Activated naive CD4-positive, alpha-beta T cell treated with anti-CD3 and anti-CD28 coated beads, Interleukin-2, amount 50 U/mL, for 24 hours (primary cell): ENCODE measurements around the gene USP43.
A peak's percentile ranks its signal among the peaks of the same experiment; 100 is the strongest.
"Not testable (repeated sequence)": the region's sequence is repeated elsewhere in the genome, so short reads cannot be mapped to it uniquely, and the experiment has no call there.

Experiments used
- H3K27ac Mint-ChIP-seq: one replicate; pipeline ENCODE4 v1.8.0; 2021; ENCODE audit warnings: mild to moderate bottlenecking, mixed read lengths
- H3K27me3 Mint-ChIP-seq: one replicate; pipeline ENCODE4 v1.8.0; 2021; ENCODE audit warnings: mixed read lengths
- H3K36me3 Mint-ChIP-seq: one replicate; pipeline ENCODE4 v1.8.0; 2021; ENCODE audit warnings: mixed read lengths
- H3K4me1 Mint-ChIP-seq: one replicate; pipeline ENCODE4 v1.8.0; 2021; ENCODE audit warnings: mixed read lengths
- H3K4me3 Mint-ChIP-seq: one replicate; pipeline ENCODE4 v1.8.0; 2021; ENCODE audit warnings: mild to moderate bottlenecking, mixed read lengths
- H3K9me3 Mint-ChIP-seq: one replicate; pipeline ENCODE4 v1.8.0; 2021; ENCODE audit warnings: mixed read lengths

USP43 gene, protein sequence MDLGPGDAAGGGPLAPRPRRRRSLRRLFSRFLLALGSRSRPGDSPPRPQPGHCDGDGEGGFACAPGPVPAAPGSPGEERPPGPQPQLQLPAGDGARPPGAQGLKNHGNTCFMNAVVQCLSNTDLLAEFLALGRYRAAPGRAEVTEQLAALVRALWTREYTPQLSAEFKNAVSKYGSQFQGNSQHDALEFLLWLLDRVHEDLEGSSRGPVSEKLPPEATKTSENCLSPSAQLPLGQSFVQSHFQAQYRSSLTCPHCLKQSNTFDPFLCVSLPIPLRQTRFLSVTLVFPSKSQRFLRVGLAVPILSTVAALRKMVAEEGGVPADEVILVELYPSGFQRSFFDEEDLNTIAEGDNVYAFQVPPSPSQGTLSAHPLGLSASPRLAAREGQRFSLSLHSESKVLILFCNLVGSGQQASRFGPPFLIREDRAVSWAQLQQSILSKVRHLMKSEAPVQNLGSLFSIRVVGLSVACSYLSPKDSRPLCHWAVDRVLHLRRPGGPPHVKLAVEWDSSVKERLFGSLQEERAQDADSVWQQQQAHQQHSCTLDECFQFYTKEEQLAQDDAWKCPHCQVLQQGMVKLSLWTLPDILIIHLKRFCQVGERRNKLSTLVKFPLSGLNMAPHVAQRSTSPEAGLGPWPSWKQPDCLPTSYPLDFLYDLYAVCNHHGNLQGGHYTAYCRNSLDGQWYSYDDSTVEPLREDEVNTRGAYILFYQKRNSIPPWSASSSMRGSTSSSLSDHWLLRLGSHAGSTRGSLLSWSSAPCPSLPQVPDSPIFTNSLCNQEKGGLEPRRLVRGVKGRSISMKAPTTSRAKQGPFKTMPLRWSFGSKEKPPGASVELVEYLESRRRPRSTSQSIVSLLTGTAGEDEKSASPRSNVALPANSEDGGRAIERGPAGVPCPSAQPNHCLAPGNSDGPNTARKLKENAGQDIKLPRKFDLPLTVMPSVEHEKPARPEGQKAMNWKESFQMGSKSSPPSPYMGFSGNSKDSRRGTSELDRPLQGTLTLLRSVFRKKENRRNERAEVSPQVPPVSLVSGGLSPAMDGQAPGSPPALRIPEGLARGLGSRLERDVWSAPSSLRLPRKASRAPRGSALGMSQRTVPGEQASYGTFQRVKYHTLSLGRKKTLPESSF

GRCh38 chr17:9644910-9645751 lies at the start of gene USP43:
Gene USP43 (plus strand): TSS chr17:9645517. CDS start chr17:9645633, 116 bp downstream.
- Mint-ChIP-seq H3K27me3 (peaks cover 33% of the 10 kb centered on the region), H3K27ac (no peak within 1 kb of the TSS), H3K4me1 (peaks cover 12% of the 10 kb centered on the region), H3K9me3 (no peaks in the 10 kb centered on the region), H3K4me3 (peak within 1 kb of the TSS; percentile 81), H3K36me3 (no peaks in the 10 kb centered on the region)

- not testable (repeated sequence) for H3K4me3 Mint-ChIP-seq, H3K27ac Mint-ChIP-seq, H3K4me1 Mint-ChIP-seq, H3K9me3 Mint-ChIP-seq, H3K27me3 Mint-ChIP-seq, H3K36me3 Mint-ChIP-seq
These were observed 47.7 kb upstream of the USP43 start for GRCh38 chr17:9597638-9598037.

DNA sequence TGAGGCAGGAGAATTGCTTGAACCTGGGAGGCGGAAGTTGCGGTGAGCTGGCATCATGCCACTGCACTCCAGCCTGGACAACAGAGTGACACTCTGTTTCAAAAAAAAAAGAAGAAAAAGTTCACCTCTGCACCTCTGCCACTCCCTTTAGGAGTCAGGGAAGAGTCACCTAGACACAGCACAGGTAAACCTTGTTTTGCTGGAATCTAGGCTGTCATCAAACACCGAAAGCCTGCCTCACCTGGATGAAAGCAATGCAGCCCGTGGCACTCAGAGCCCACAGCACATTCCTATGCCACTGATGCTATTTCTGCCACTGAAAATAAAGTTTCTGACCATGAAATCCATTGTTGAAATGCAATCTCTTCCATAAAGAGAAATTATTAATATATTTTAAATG lies 46.7 kb upstream of the USP43 start:
- Mint-ChIP-seq H3K4me1 (no peaks in the 10 kb centered on the region), H3K27me3 (peaks cover 10% of the 10 kb centered on the region), H3K9me3 (no peaks in the 10 kb centered on the region), H3K4me3 (no peak overlapping the region), H3K36me3 (no peaks in the 10 kb centered on the region), H3K27ac (no peak overlapping the region)

- not testable (repeated sequence) for H3K27me3 Mint-ChIP-seq, H3K4me3 Mint-ChIP-seq, H3K27ac Mint-ChIP-seq, H3K9me3 Mint-ChIP-seq, H3K36me3 Mint-ChIP-seq, H3K4me1 Mint-ChIP-seq
These were observed 40.7 kb upstream of the USP43 start for GRCh38 chr17:9604583-9604982.

GRCh38 chr17:9606453-9606852 lies 38.9 kb upstream of the USP43 start:
- Mint-ChIP-seq H3K4me1 (no peaks in the 10 kb centered on the region), H3K27ac (no peak overlapping the region), H3K9me3 (no peaks in the 10 kb centered on the region)

DNA sequence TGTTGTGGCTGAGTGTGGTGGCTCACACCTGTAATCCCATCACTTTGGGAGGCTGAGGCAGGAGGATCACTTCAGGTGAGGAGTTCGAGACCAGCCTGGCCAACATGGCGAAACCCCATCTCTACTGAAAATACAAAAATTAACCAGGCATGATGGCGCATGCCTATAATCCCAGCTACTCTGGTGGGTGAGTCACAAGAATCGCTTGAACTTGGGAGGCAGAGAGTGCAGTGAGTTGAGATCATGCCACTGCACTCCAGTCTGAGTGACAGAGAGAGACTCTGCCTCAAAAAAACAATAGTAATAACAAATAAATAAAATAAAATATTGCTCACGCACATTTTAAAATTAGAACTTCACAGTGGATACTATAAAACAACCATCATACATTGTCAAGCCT lies 38.3 kb upstream of the USP43 start:
- H3K4me1 Mint-ChIP-seq, H3K36me3 Mint-ChIP-seq, H3K27me3 Mint-ChIP-seq, H3K4me3 Mint-ChIP-seq, H3K27ac Mint-ChIP-seq, H3K9me3 Mint-ChIP-seq: not testable (repeated sequence)

More at GRCh38 chr17:9606453-9606852, 38.9 kb upstream of the USP43 start:
- peaks cover 8% of the 10 kb centered on the region for H3K27me3 Mint-ChIP-seq
- no peak overlapping the region for H3K4me3 Mint-ChIP-seq
- no peaks in the 10 kb centered on the region for H3K36me3 Mint-ChIP-seq

DNA sequence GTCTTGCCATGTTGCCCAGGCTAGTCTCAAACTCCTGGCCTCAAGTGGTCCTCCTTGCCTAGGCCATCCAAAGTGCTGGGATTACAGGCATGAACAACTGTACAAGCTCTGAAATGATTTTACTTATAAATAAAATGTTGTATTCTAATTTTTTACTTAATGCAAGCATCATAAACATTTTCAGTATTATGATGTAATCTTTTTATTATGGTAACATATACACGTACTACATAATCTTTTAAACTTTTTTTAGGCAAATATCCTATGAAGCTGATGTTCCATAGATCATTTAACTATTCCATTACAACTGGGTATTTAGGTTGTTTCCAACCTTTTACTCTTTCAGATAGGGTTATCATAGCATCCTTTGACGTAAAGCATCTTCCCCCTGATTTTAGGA lies 33.8 kb upstream of the USP43 start:
- H3K27me3 Mint-ChIP-seq: peaks cover 4% of the 10 kb centered on the region
- no peaks in the 10 kb centered on the region for H3K36me3 Mint-ChIP-seq
- no peak overlapping the region for H3K27ac Mint-ChIP-seq
- no peak overlapping the region for H3K4me3 Mint-ChIP-seq
- H3K4me1 Mint-ChIP-seq: no peaks in the 10 kb centered on the region
- H3K9me3 Mint-ChIP-seq: no peaks in the 10 kb centered on the region

DNA sequence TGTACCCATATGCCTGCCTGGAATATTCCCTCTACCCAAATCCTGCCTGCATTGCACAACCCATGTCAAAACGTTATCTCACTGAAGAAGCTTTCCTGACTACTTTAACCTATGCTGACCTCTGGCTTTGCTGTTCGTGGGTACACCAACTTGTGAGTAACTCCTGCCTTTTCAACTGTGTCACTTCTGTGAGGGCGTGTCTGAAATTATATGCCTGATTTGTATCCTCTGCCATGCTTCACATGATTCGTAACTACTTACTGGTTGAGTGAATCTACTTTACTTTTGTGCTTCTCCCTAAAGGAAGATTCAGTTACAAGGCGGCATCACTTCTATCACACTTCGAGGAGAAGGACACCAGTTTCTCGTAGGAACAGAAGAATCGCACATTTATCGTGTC lies 33.3 kb upstream of the USP43 start:
- Mint-ChIP-seq H3K27me3 (peaks cover 4% of the 10 kb centered on the region), H3K4me1 (no peaks in the 10 kb centered on the region), H3K9me3 (no peaks in the 10 kb centered on the region), H3K4me3 (no peak overlapping the region), H3K36me3 (no peaks in the 10 kb centered on the region), H3K27ac (no peak overlapping the region)

- H3K27ac Mint-ChIP-seq: no peak overlapping the region
- no peaks in the 10 kb centered on the region for H3K9me3 Mint-ChIP-seq
- H3K27me3 Mint-ChIP-seq: no peaks in the 10 kb centered on the region
- H3K4me3 Mint-ChIP-seq: no peak overlapping the region
- H3K36me3 Mint-ChIP-seq: no peaks in the 10 kb centered on the region
- no peaks in the 10 kb centered on the region for H3K4me1 Mint-ChIP-seq
These were observed 29.8 kb upstream of the USP43 start for GRCh38 chr17:9615486-9615885.

DNA sequence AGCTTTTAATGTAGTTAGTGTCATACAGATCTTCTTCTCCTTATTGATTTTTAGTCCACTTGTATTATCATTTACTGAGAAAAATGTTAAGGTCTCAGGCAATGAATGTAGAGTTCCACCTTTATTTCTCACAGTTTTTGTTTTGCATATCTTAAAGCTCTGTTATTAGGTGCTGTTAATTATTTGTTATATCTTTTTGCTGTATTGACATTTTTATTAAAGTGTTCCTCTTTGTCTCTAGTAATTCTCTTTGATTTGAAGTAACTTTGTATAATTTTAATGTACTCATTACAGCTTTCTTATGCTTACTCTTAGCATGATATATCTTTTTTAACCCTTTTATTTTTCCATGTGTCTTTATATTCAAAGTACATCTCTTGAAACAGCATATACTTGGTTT lies 22.4 kb upstream of the USP43 start:
- H3K27me3 Mint-ChIP-seq: no peaks in the 10 kb centered on the region
- H3K9me3 Mint-ChIP-seq: peaks cover 26% of the 10 kb centered on the region
- H3K27ac Mint-ChIP-seq: no peak overlapping the region
- no peaks in the 10 kb centered on the region for H3K4me1 Mint-ChIP-seq
- peaks cover 4% of the 10 kb centered on the region for H3K36me3 Mint-ChIP-seq
- H3K4me3 Mint-ChIP-seq: no peak overlapping the region

DNA sequence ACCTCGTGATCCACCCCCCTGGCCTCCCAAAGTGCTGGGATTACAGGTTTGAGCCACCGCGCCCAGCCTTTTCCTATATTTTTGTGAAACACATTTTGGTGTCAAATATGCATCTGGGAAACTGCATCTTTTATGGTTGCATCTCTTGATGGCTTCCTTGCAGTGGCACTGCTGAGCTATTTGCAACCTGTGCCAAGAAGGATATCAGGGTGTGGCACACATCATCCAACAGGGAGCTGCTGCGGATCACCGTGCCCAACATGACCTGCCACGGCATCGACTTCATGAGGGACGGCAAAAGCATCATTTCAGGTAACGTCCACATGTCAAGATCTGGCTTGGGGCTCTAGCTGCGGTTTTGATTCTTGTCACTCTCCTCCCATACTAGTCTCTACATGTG lies 16.8 kb upstream of the USP43 start:
- H3K9me3 Mint-ChIP-seq: peaks cover 17% of the 10 kb centered on the region
- H3K4me1 Mint-ChIP-seq: no peaks in the 10 kb centered on the region
- no peak overlapping the region for H3K4me3 Mint-ChIP-seq
- H3K27ac Mint-ChIP-seq: no peak overlapping the region
- H3K36me3 Mint-ChIP-seq: peaks cover 4% of the 10 kb centered on the region
- peaks cover 13% of the 10 kb centered on the region for H3K27me3 Mint-ChIP-seq

- Mint-ChIP-seq H3K9me3 (no peaks in the 10 kb centered on the region), H3K27me3 (peaks cover 18% of the 10 kb centered on the region), H3K27ac (no peak overlapping the region), H3K4me3 (no peak overlapping the region), H3K4me1 (no peaks in the 10 kb centered on the region), H3K36me3 (no peaks in the 10 kb centered on the region)
These were observed 12.6 kb upstream of the USP43 start for GRCh38 chr17:9632741-9633140.

- no peaks in the 10 kb centered on the region for H3K36me3 Mint-ChIP-seq
- H3K4me3 Mint-ChIP-seq: no peak overlapping the region
- no peak overlapping the region for H3K27ac Mint-ChIP-seq
- H3K9me3 Mint-ChIP-seq: no peaks in the 10 kb centered on the region
- H3K27me3 Mint-ChIP-seq: peaks cover 12% of the 10 kb centered on the region
- H3K4me1 Mint-ChIP-seq: no peaks in the 10 kb centered on the region
These were observed 10.0 kb upstream of the USP43 start for GRCh38 chr17:9635340-9635739.

GRCh38 chr17:9636501-9636900 lies 8.8 kb upstream of the USP43 start:
- Mint-ChIP-seq H3K9me3 (no peaks in the 10 kb centered on the region), H3K27ac (no peak overlapping the region), H3K4me1 (no peaks in the 10 kb centered on the region), H3K27me3 (peaks cover 9% of the 10 kb centered on the region), H3K36me3 (no peaks in the 10 kb centered on the region), H3K4me3 (no peak overlapping the region)

DNA sequence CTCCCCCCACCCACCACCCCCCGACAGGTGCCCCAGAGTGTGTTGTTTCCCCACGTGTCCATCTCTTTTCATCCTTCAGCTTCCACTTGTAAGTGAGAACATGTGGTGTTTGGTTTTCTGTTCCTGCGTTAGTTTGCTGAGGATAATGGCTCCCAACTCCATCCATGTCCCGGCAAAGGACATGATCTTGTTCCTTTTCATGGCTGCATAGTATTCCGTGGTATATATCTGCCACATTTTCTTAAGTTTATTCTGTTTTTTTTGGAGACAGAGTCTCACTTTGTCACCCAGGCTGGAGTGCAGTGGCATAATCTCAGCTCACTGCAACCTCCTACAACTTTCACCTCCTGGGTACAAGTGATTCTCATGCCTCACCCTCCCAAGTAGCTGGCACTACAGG lies 4.9 kb upstream of the USP43 start:
- not testable (repeated sequence) for H3K27ac Mint-ChIP-seq, H3K4me1 Mint-ChIP-seq, H3K36me3 Mint-ChIP-seq, H3K9me3 Mint-ChIP-seq, H3K4me3 Mint-ChIP-seq
- H3K27me3 Mint-ChIP-seq: peaks cover 15% of the 10 kb centered on the region
